Measurements from ENCODE around the gene SLC48A1. TPM values are rescaled to one million over a fixed set of nuclear protein-coding genes. Genes with fewer than 3 reads are reported as not detected.

Gene SLC48A1
- total and polyA plus RNA-seq, 3 experiments from 2014 or later: 9.1 to 11.5 (median 10.9) TPM

DNA sequence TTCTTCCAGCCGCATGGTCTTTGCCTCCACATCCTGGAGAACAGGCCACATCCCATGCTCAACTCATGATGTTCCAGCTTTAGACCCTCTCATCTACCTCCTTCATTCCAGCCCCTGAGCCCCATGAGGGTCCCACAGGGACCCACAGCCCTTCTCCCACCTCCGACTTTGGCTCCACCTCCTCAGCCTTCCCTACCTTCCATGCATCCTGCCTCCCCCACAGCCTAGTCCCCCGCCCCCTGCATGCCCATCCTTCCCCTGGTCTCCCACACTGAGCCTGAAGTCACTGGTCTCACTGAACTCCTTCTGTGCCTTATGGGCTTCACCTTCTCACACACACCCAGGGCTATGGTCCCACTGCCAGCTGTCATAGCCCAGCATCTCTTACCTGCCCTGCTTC lies 24.1 kb upstream of the SLC48A1 start:
- ChIA-PET CTCF (interaction anchor here (2.3 to 9.6 kb wide), 2 partner anchors 25 to 89 kb away, joined by 8 to 414 read pairs; partner anchors contain the start of gene SLC48A1), POLR2A (no interaction called here)
- Mint-ChIP-seq H3K36me3 (no peaks in the 10 kb centered on the region), H3K4me1 (peaks cover 0 to 3% (median 0%) of the 10 kb centered on the region in 3 donors), H3K27me3 (peaks cover 6 to 22% of the 10 kb centered on the region in 2 donors), H3K4me3 (no peak overlapping the region), H3K27ac (peak overlapping the region in 1 of 8 donors; percentile 40), H3K9me3 (no peaks in the 10 kb centered on the region)
- Histone ChIP-seq H3K4me1 (ENCODE audit: insufficient read depth, low read length) (no peaks in the 10 kb centered on the region), H3K27me3 (ENCODE audit: insufficient read depth, low read length, poor library complexity, severe bottlenecking) (peaks cover 2% of the 10 kb centered on the region), H3K4me3 (ENCODE audit: low read length) (no peak overlapping the region), H3K36me3 (ENCODE audit: insufficient read depth, low read length) (no peaks in the 10 kb centered on the region), H3K27ac (ENCODE audit: low read depth, low read length) (no peak overlapping the region), H3K9me3 (ENCODE audit: low read length) (no peaks in the 10 kb centered on the region)
- DNase-seq: no peak

DNA sequence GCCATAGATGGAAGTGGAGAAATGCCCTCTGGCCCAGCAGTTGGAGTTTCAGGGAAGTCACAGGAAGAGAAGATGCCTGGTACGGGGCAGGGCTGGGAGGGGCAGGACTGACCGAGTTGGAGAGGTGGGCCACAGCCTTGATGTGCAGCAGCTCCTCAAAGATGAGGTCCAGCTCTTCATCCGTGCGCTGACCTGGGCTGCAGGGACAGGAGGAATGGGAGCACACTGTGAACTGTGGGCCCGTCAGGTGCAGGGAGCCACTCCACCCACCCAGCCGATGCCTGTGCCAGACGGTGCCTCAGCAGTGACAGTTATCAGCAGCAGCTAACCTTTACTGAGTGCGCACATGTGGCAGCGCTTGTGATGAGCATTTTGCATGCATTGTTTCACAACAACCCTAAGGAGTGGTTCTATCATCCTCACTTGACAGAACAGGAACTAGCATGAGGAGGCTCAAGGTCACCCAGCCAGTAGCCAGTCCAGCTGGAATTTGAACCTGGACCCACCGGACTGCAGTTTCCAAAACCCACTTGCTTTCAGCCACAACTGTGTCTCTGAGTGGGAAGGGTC lies 22.7 kb upstream of the SLC48A1 start:
- Mint-ChIP-seq H3K9me3 (no peaks in the 10 kb centered on the region), H3K36me3 (no peaks in the 10 kb centered on the region), H3K4me1 (peaks cover 5 to 6% (median 6%) of the 10 kb centered on the region in 3 donors), H3K4me3 (no peak overlapping the region), H3K27ac (no peak overlapping the region), H3K27me3 (peaks cover 5 to 13% of the 10 kb centered on the region in 2 donors)
- Histone ChIP-seq H3K9me3 (ENCODE audit: low read length) (no peaks in the 10 kb centered on the region), H3K27ac (ENCODE audit: low read depth, low read length) (no peak overlapping the region), H3K4me1 (ENCODE audit: insufficient read depth, low read length) (no peaks in the 10 kb centered on the region), H3K27me3 (ENCODE audit: insufficient read depth, low read length, poor library complexity, severe bottlenecking) (peaks cover 2% of the 10 kb centered on the region), H3K4me3 (ENCODE audit: low read length) (no peak overlapping the region), H3K36me3 (ENCODE audit: insufficient read depth, low read length) (no peaks in the 10 kb centered on the region)
- CTCF ChIA-PET: interaction anchor here (1.3 kb wide), 1 partner anchor 88 kb away, joined by 4 read pairs; no protein-coding TSS in a partner anchor
- no peak for DNase-seq
- POLR2A ChIA-PET: no interaction called here

- H3K9me3 ChIP-seq (ENCODE audit: low read length): no peaks in the 10 kb centered on the region
- peaks cover 2% of the 10 kb centered on the region for H3K27me3 ChIP-seq (ENCODE audit: insufficient read depth, low read length, poor library complexity, severe bottlenecking)
- Mint-ChIP-seq H3K4me1 (peaks cover 9 to 13% (median 13%) of the 10 kb centered on the region in 3 donors), H3K27ac (no peak overlapping the region), H3K27me3 (peaks cover 5 to 8% of the 10 kb centered on the region in 2 donors), H3K36me3 (no peaks in the 10 kb centered on the region), H3K9me3 (no peaks in the 10 kb centered on the region), H3K4me3 (no peak overlapping the region)
- DNase-seq: no peak
- CTCF ChIA-PET: interaction anchor here (1.1 to 1.8 kb wide), 3 partner anchors 9 to 88 kb away, joined by 3 to 8 read pairs (median 4); no protein-coding TSS in a partner anchor
- H3K27ac ChIP-seq (ENCODE audit: low read depth, low read length): no peak overlapping the region
- H3K36me3 ChIP-seq (ENCODE audit: insufficient read depth, low read length): no peaks in the 10 kb centered on the region
- H3K4me3 ChIP-seq (ENCODE audit: low read length): no peak overlapping the region
- H3K4me1 ChIP-seq (ENCODE audit: insufficient read depth, low read length): no peaks in the 10 kb centered on the region
- POLR2A ChIA-PET: no interaction called here
Measured at GRCh38 chr12:47750916-47751470, 22.0 kb upstream of the SLC48A1 start.

GRCh38 chr12:47751561-47751960 lies 21.5 kb upstream of the SLC48A1 start:
- Mint-ChIP-seq H3K4me1 (peaks cover 11 to 15% (median 15%) of the 10 kb centered on the region in 3 donors), H3K36me3 (no peaks in the 10 kb centered on the region), H3K9me3 (no peaks in the 10 kb centered on the region), H3K4me3 (no peak overlapping the region), H3K27me3 (peaks cover 5 to 8% of the 10 kb centered on the region in 2 donors), H3K27ac (no peak overlapping the region)
- Histone ChIP-seq H3K27me3 (ENCODE audit: insufficient read depth, low read length, poor library complexity, severe bottlenecking) (peaks cover 2% of the 10 kb centered on the region), H3K9me3 (ENCODE audit: low read length) (no peaks in the 10 kb centered on the region), H3K36me3 (ENCODE audit: insufficient read depth, low read length) (no peaks in the 10 kb centered on the region), H3K27ac (ENCODE audit: low read depth, low read length) (no peak overlapping the region), H3K4me3 (ENCODE audit: low read length) (no peak overlapping the region), H3K4me1 (ENCODE audit: insufficient read depth, low read length) (no peaks in the 10 kb centered on the region)
- no peak for DNase-seq
- CTCF ChIA-PET: interaction anchor here (1.1 to 1.8 kb wide), 2 partner anchors 9 to 16 kb away, joined by 3 to 8 read pairs; no protein-coding TSS in a partner anchor
- POLR2A ChIA-PET: no interaction called here

DNA sequence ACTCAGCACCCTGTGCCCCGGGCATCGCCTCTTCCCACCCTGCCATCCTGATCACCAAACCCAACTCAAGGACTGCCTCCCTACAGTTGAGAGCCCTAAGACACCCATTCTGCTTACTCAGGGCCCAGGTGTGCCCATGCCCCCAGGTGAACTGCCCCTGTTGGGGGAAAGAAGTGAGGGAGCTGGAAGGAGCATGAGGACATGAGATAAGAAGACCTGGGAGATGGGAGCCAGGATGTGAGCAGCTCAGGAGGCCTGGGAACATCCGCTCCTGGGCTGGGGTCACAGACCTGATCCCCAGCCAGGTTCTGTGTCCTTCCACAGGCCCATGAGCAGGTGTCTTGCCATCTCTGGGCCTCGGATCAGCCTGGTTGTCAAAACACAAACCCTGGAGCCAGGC lies 20.9 kb upstream of the SLC48A1 start:
- no peak overlapping the region for H3K27ac ChIP-seq (ENCODE audit: low read depth, low read length)
- H3K4me3 ChIP-seq (ENCODE audit: low read length): no peak overlapping the region
- Mint-ChIP-seq H3K27me3 (peaks cover 5 to 6% of the 10 kb centered on the region in 2 donors), H3K4me1 (peaks cover 11 to 18% (median 15%) of the 10 kb centered on the region in 3 donors), H3K4me3 (no peak overlapping the region), H3K27ac (peak overlapping the region in 1 of 8 donors; percentile 55), H3K36me3 (no peaks in the 10 kb centered on the region), H3K9me3 (no peaks in the 10 kb centered on the region)
- H3K9me3 ChIP-seq (ENCODE audit: low read length): no peaks in the 10 kb centered on the region
- H3K36me3 ChIP-seq (ENCODE audit: insufficient read depth, low read length): no peaks in the 10 kb centered on the region
- POLR2A ChIA-PET: no interaction called here
- CTCF ChIA-PET: interaction anchor here (1.1 to 1.8 kb wide), 2 partner anchors 10 to 15 kb away, joined by 3 to 8 read pairs; no protein-coding TSS in a partner anchor
- no peaks in the 10 kb centered on the region for H3K4me1 ChIP-seq (ENCODE audit: insufficient read depth, low read length)
- peaks cover 2% of the 10 kb centered on the region for H3K27me3 ChIP-seq (ENCODE audit: insufficient read depth, low read length, poor library complexity, severe bottlenecking)
- no peak for DNase-seq

DNA sequence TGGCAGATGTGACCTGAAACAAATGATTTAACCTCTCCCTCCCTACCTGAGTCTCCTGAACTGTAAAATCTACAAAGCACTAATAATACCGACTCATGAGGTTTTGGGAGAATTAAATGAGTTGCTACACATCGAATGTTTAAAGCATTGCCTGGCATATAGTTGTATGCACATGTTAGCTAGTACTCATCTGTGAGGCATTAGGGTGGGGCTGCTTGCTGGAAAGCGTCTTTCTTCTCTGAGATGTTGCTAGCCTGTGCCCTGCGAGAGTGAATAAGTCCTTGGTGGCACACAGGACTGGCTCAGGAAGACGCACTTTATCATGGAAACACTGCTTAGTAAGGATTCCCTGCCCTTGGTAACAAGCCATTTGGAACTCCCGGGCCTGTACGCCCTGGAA lies 20.5 kb upstream of the SLC48A1 start:
- Histone ChIP-seq H3K9me3 (ENCODE audit: low read length) (no peaks in the 10 kb centered on the region), H3K27me3 (ENCODE audit: insufficient read depth, low read length, poor library complexity, severe bottlenecking) (peaks cover 2% of the 10 kb centered on the region), H3K4me3 (ENCODE audit: low read length) (no peak overlapping the region), H3K36me3 (ENCODE audit: insufficient read depth, low read length) (no peaks in the 10 kb centered on the region), H3K4me1 (ENCODE audit: insufficient read depth, low read length) (no peaks in the 10 kb centered on the region), H3K27ac (ENCODE audit: low read depth, low read length) (no peak overlapping the region)
- H3K36me3 Mint-ChIP-seq: no peaks in the 10 kb centered on the region
- peaks cover 3 to 5% of the 10 kb centered on the region in 2 donors for H3K27me3 Mint-ChIP-seq
- no peak overlapping the region for H3K4me3 Mint-ChIP-seq
- peak overlapping the region in 1 of 8 donors; percentile 52 for H3K27ac Mint-ChIP-seq
- H3K4me1 Mint-ChIP-seq: peaks cover 11 to 22% (median 15%) of the 10 kb centered on the region in 3 donors
- H3K9me3 Mint-ChIP-seq: no peaks in the 10 kb centered on the region
- DNase-seq: no peak
- ChIA-PET CTCF (interaction anchor here (1.8 kb wide), 1 partner anchor 10 kb away, joined by 8 read pairs; no protein-coding TSS in a partner anchor), POLR2A (no interaction called here)

- no peaks in the 10 kb centered on the region for H3K9me3 ChIP-seq (ENCODE audit: low read length)
- H3K27me3 ChIP-seq (ENCODE audit: insufficient read depth, low read length, poor library complexity, severe bottlenecking): no peaks in the 10 kb centered on the region
- H3K4me1 Mint-ChIP-seq: peaks cover 11 to 29% (median 15%) of the 10 kb centered on the region in 3 donors
- H3K4me3 ChIP-seq (ENCODE audit: low read length): no peak overlapping the region
- no peaks in the 10 kb centered on the region for H3K4me1 ChIP-seq (ENCODE audit: insufficient read depth, low read length)
- peaks cover 3 to 5% of the 10 kb centered on the region in 2 donors for H3K27me3 Mint-ChIP-seq
- H3K36me3 ChIP-seq (ENCODE audit: insufficient read depth, low read length): no peaks in the 10 kb centered on the region
- no peak overlapping the region for H3K4me3 Mint-ChIP-seq
- DNase-seq: no peak
- no peaks in the 10 kb centered on the region for H3K9me3 Mint-ChIP-seq
- H3K27ac ChIP-seq (ENCODE audit: low read depth, low read length): no peak overlapping the region
- ChIA-PET POLR2A (no interaction called here), CTCF (interaction anchor here (1.8 to 10.6 kb wide), 4 partner anchors 9 to 14 kb away, joined by 4 to 156 read pairs (median 43); no protein-coding TSS in a partner anchor)
- H3K36me3 Mint-ChIP-seq: no peaks in the 10 kb centered on the region
- peak overlapping the region in 1 of 8 donors; percentile 52 for H3K27ac Mint-ChIP-seq
Measured at GRCh38 chr12:47753021-47754001, 19.7 kb upstream of the SLC48A1 start.
